ENCODE results near the gene LIN7A. TPM values are rescaled to one million over a fixed set of nuclear protein-coding genes. Genes with fewer than 3 reads are reported as not detected.

The LIN7A gene
- total RNA-seq, 4 donors from 2014 or later, result 5.0 to 28.2 (median 20.7) TPM

DNA sequence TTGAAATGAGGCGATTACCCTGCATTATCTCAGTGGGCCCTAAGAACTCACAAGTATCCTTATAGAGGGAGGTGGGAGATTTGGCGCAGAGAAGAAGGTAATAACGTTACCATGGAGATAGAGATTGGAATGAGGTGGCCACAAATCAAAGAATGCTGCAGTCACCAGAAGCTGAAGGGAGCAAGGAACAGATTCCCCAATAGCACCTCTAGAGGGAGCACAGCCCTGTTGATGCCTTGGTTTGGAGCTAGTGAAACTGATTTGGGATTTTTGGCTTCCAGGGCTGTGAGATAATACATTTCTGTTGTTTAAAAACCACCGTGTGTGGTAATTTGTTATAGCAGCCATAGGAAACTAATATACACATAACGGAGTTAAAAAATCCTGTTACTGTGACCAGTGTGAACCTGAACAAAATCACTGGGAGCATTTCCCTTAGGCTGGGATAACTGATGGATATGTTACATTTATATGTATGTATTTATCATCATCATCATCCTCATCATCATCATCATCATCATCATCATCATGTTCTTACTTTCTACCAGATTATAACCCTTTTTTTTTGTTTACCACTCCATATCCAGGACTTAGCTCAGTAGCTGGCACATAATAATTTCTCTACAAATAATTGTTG, 100.3 kb downstream of the LIN7A start:
- H3K4me1 ChIP-seq, result no peaks in the 10 kb centered on the region
- TF ChIP-seq, protein P1, sequence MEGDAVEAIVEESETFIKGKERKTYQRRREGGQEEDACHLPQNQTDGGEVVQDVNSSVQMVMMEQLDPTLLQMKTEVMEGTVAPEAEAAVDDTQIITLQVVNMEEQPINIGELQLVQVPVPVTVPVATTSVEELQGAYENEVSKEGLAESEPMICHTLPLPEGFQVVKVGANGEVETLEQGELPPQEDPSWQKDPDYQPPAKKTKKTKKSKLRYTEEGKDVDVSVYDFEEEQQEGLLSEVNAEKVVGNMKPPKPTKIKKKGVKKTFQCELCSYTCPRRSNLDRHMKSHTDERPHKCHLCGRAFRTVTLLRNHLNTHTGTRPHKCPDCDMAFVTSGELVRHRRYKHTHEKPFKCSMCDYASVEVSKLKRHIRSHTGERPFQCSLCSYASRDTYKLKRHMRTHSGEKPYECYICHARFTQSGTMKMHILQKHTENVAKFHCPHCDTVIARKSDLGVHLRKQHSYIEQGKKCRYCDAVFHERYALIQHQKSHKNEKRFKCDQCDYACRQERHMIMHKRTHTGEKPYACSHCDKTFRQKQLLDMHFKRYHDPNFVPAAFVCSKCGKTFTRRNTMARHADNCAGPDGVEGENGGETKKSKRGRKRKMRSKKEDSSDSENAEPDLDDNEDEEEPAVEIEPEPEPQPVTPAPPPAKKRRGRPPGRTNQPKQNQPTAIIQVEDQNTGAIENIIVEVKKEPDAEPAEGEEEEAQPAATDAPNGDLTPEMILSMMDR (IDR thresholded peaks at IDR 0.05), result peak in 4 of 6 experiments; percentile 24 to 63 (median 60)
- TF ChIP-seq POLR2A (IDR thresholded peaks at IDR 0.05), result no peak
- H3K4me3 ChIP-seq, result no peak overlapping the region
- no peaks in the 10 kb centered on the region for H3K36me3 ChIP-seq
- no peak for DNase-seq
- no peaks in the 10 kb centered on the region for H3K27me3 ChIP-seq
- H3K27ac ChIP-seq, result no peak overlapping the region
- H3K9me3 ChIP-seq, result no peaks in the 10 kb centered on the region

DNA sequence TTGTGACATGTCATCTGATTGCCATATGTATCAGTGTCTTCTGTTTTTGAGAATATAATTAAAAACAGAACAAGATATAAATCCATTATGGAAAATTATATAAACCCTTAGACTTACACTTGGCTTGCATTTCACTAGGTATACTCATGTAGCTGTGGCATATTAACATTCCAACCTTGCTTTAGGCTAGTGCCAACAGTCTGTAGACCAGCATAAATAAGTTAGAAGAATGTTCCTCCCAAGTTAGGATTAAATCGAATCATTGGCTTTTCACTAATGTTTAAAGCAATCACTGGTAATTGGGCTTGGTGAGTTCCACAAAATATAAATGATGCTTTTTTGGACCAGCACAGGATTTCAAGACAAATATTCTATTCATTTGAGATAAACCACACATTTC, 103.0 kb downstream of the LIN7A start:
- no peaks in the 10 kb centered on the region for H3K27me3 ChIP-seq

DNA sequence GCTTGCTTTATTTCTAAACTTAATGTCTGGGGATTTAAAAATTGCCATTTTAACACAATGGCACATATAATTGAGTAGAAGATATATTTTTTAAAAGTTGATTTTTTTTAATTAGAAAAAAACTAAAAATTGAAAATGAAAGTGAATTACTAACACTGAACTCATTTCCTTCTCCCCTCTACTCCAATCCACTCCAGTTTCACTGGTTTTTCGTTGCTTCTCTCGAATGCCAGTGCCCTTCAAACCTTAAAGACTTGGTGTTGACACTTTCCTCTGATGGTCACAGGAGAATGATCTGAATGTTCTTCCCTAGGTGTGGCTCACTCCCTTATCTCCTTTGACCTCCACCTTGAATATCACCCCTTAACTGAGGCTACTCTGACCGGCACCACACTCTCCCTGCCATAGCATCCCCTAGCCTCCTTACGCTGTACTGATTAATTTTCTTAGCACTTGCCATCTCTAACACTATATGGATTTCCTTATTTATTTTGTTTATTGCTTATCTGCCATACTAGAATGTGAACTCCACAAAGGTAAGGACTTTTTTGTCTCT, 107.1 kb downstream of the LIN7A start:
- DNase-seq, result no peak
- Histone ChIP-seq H3K4me3 (no peak overlapping the region), H3K27me3 (no peaks in the 10 kb centered on the region), H3K9me3 (no peaks in the 10 kb centered on the region), H3K27ac (no peak overlapping the region), H3K36me3 (no peaks in the 10 kb centered on the region), H3K4me1 (no peaks in the 10 kb centered on the region)
- no peak for TF ChIP-seq POLR2A (IDR thresholded peaks at IDR 0.05)
- TF ChIP-seq, protein P1 (IDR thresholded peaks at IDR 0.05), result no peak

More for the DNA sequence above, 103.0 kb downstream of the LIN7A start:
- TF ChIP-seq, protein P1 (IDR thresholded peaks at IDR 0.05), result no peak
- TF ChIP-seq POLR2A (IDR thresholded peaks at IDR 0.05), result no peak
- Histone ChIP-seq H3K4me3 (no peak overlapping the region), H3K4me1 (no peaks in the 10 kb centered on the region), H3K27ac (no peak overlapping the region), H3K36me3 (no peaks in the 10 kb centered on the region), H3K9me3 (no peaks in the 10 kb centered on the region)
- no peak for DNase-seq

DNA sequence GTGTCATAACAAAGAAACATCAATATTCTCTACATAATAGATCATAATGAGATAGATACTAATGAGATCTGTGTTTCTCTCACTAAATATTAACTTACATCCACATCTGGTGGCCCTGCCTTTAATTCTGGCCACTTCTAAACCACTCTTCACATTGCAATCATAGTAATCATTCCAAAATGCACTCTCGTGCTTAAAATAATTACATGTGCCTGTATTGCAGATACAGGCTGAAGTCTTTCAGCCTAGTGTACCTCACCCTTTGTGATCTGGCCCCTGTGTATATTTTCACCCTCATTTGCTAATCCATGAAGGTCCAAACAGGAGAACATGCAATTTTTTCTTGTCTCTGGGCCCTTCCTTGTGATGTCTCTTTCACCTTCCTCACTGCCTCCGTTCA, 108.0 kb downstream of the LIN7A start:
- no peak for DNase-seq
- no peak overlapping the region for H3K4me3 ChIP-seq
- H3K36me3 ChIP-seq, result no peaks in the 10 kb centered on the region
- no peaks in the 10 kb centered on the region for H3K4me1 ChIP-seq
- TF ChIP-seq POLR2A (IDR thresholded peaks at IDR 0.05), result no peak
- TF ChIP-seq, protein P1 (IDR thresholded peaks at IDR 0.05), result no peak
- no peak overlapping the region for H3K27ac ChIP-seq
- H3K27me3 ChIP-seq, result no peaks in the 10 kb centered on the region
- no peaks in the 10 kb centered on the region for H3K9me3 ChIP-seq

DNA sequence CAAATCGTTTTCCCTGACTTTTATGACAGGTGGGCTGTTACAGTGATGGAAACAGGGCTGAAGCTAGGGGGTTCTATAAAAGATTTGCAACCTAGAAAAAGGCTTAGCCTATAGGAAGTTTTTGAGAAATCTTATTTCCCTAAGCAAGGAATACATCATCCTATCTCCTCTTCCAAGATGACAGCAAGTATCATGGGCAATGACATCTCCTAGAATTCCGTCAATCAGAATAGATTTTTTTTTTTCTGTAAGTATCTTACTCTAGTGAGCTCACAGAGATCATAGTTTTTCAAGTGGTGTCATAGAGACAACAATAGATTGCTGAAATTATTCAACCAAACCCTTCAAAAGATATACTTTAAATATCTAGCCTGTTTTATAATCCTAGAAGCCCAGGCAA, 112.2 kb downstream of the LIN7A start:
- TF ChIP-seq, protein P1 (IDR thresholded peaks at IDR 0.05), result no peak
- TF ChIP-seq POLR2A (IDR thresholded peaks at IDR 0.05), result no peak
- no peak for DNase-seq
- Histone ChIP-seq H3K27ac (no peak overlapping the region), H3K4me3 (no peak overlapping the region), H3K36me3 (no peaks in the 10 kb centered on the region), H3K27me3 (no peaks in the 10 kb centered on the region), H3K9me3 (no peaks in the 10 kb centered on the region), H3K4me1 (no peaks in the 10 kb centered on the region)
